Measurements from ENCODE around the gene ATAT1. TPM values are rescaled to one million over a fixed set of nuclear protein-coding genes. Genes with fewer than 3 reads are reported as not detected.

The ATAT1 gene
- polyA plus RNA-seq, 1 donor (not counting 4 experiments of a cell fraction or from before 2014, with no cell fraction given): 5.4 TPM

DNA sequence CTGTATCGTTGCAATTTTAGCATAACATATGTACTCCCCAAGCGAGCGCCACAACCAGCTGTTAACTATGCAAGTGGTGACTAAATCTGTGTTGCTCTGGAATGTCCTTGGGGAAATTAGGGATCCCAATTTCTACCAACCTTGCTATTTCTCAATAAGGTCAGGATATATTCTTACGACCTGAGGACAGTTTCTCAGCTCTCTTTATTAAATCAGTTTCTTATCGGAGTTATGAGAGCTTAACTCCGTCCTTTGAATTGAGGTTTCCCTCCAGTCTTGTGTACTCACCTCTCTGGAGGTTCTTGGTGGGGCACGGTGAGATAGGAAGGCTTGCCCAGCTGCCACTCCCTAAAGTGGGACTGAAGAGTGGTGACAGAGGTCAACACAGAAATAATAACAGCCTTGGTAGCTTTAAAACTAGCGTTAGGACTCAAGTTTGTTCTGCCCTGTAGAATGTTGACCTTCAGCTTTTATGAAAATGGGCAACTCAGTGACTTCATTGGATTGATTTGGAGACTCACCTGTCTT is 8.3 kb upstream of the ATAT1 start:
- dilution Hi-C loops (cut with MboI; ENCODE audit: extremely low pct_ligation_motif_present, low sequenced_read_pairs): no loop called here
- H3K36me3 ChIP-seq (ENCODE audit: control insufficient read depth in 2 of 2, extremely low read depth in 1 of 2, insufficient read depth in 2 of 2, low read length in 2 of 2): peaks cover 16 to 32% of the 10 kb centered on the region in 2 experiments
- H3K4me1 ChIP-seq (ENCODE audit: control insufficient read depth, extremely low read depth, insufficient read depth, low read length): peaks cover 18% of the 10 kb centered on the region
- H3K4me2 ChIP-seq (ENCODE audit: control insufficient read depth, extremely low read depth, insufficient read depth, low read depth, low read length): peak overlapping the region; percentile 94
- H3K79me2 ChIP-seq (ENCODE audit: control insufficient read depth, insufficient read depth, low read length): peaks cover 34% of the 10 kb centered on the region
- H3K9ac ChIP-seq (ENCODE audit: control insufficient read depth, extremely low read depth, insufficient read depth, low read length): peak overlapping the region; percentile 98
- no peaks in the 10 kb centered on the region for H3K27me3 ChIP-seq (ENCODE audit: control insufficient read depth, extremely low read depth, insufficient read depth, low read length)
- no peaks in the 10 kb centered on the region for H3K9me3 ChIP-seq (ENCODE audit: control insufficient read depth, low read depth, low read length)
- FAIRE-seq (no peak), DNase-seq (ENCODE audit: low read depth, low spot score) (no peak)
- H3K4me3 ChIP-seq (ENCODE audit: control insufficient read depth in 2 of 3, extremely low read depth in 1 of 3, insufficient read depth in 2 of 3, low read depth in 1 of 3, low read length in 3 of 3): peak overlapping the region; percentile 63 to 75 (median 75)
- peaks cover 3% of the 10 kb centered on the region for H3K9me1 ChIP-seq (ENCODE audit: control insufficient read depth, extremely low read depth, insufficient read depth, low read length)
- no peak for TF ChIP-seq EZH2 (IDR thresholded peaks at IDR 0.05; ENCODE audit: low read length)
- TF ChIP-seq CTCF (optimal IDR thresholded peaks at IDR 0.05 in 1 of 3, IDR thresholded peaks at IDR 0.05 in 1 of 3, conservative IDR thresholded peaks at IDR 0.05 in 1 of 3; ENCODE audit: extremely low read depth in 1 of 3, insufficient read depth in 2 of 3, low read length in 3 of 3): no peak
- H2AFZ ChIP-seq (ENCODE audit: control insufficient read depth, low read length): no peak overlapping the region
- H4K20me1 ChIP-seq (ENCODE audit: control insufficient read depth, extremely low read depth, insufficient read depth, low read length): peaks cover 3% of the 10 kb centered on the region
- H3K27ac ChIP-seq (ENCODE audit: control insufficient read depth, insufficient read depth, low read length): peak overlapping the region; percentile 97

DNA sequence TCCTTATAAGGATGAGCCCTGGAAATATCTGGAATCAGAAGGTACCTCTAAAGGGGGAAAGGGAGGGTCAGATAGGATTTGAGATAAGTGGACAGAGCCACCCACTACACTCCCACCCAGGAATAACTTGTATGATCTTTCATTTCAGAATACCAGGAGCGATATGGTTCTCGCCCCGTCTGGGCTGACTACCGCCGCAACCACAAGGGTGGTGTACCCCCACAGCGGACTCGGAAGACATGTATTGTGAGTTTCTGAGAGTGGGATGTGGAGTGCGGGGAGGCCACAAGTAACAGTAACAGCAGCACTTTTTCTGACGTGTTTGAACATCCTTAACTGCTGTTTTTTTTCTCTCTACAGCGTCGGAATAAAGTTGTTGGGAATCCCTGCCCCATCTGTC is 7.1 kb upstream of the ATAT1 start:
- H3K4me3 ChIP-seq (ENCODE audit: control insufficient read depth in 2 of 3, extremely low read depth in 1 of 3, insufficient read depth in 2 of 3, low read depth in 1 of 3, low read length in 3 of 3): no peak overlapping the region
- peaks cover 19 to 29% of the 10 kb centered on the region in 2 experiments for H3K36me3 ChIP-seq (ENCODE audit: control insufficient read depth in 2 of 2, extremely low read depth in 1 of 2, insufficient read depth in 2 of 2, low read length in 2 of 2)
- TF ChIP-seq EZH2 (IDR thresholded peaks at IDR 0.05; ENCODE audit: low read length) (no peak), CTCF (optimal IDR thresholded peaks at IDR 0.05 in 1 of 3, IDR thresholded peaks at IDR 0.05 in 1 of 3, conservative IDR thresholded peaks at IDR 0.05 in 1 of 3; ENCODE audit: extremely low read depth in 1 of 3, insufficient read depth in 2 of 3, low read length in 3 of 3) (no peak)
- FAIRE-seq: no peak
- no peak overlapping the region for H3K27ac ChIP-seq (ENCODE audit: control insufficient read depth, insufficient read depth, low read length)
- no peaks in the 10 kb centered on the region for H3K27me3 ChIP-seq (ENCODE audit: control insufficient read depth, extremely low read depth, insufficient read depth, low read length)
- peaks cover 31% of the 10 kb centered on the region for H3K79me2 ChIP-seq (ENCODE audit: control insufficient read depth, insufficient read depth, low read length)
- dilution Hi-C loops (cut with MboI; ENCODE audit: extremely low pct_ligation_motif_present, low sequenced_read_pairs): no loop called here
- no peak overlapping the region for H3K9ac ChIP-seq (ENCODE audit: control insufficient read depth, extremely low read depth, insufficient read depth, low read length)
- no peak for DNase-seq (ENCODE audit: low read depth, low spot score)
- peaks cover under 1% of the 10 kb centered on the region for H3K9me1 ChIP-seq (ENCODE audit: control insufficient read depth, extremely low read depth, insufficient read depth, low read length)
- H3K4me2 ChIP-seq (ENCODE audit: control insufficient read depth, extremely low read depth, insufficient read depth, low read depth, low read length): no peak overlapping the region
- no peaks in the 10 kb centered on the region for H4K20me1 ChIP-seq (ENCODE audit: control insufficient read depth, extremely low read depth, insufficient read depth, low read length)
- H3K4me1 ChIP-seq (ENCODE audit: control insufficient read depth, extremely low read depth, insufficient read depth, low read length): peaks cover 5% of the 10 kb centered on the region
- H2AFZ ChIP-seq (ENCODE audit: control insufficient read depth, low read length): no peak overlapping the region
- no peaks in the 10 kb centered on the region for H3K9me3 ChIP-seq (ENCODE audit: control insufficient read depth, low read depth, low read length)
